Right lobe of liver (tissue), 6 donors: ENCODE data around the gene MKNK1. TPM values are rescaled to one million over a fixed set of nuclear protein-coding genes. Genes with fewer than 3 reads are reported as not detected.

Experiments used
- ATAC-seq, 4 donors: fragments of 200-7000 bp; cut with Tn5 transposase; one replicate each; pipeline ENCODE4 v1.9.1; 2020; ENCODE audit warnings: mild to moderate bottlenecking in 4 of 4, moderate library complexity in 4 of 4
- DNase-seq, 3 donors: peaks; one replicate each; pipeline ENCODE4 v3.0.0-alpha.2; 2020
- H3K27ac ChIP-seq, 3 donors: fragments of 200-600 bp; one replicate each; pipeline ENCODE4 v1.8.0; 2022
- H3K27me3 ChIP-seq, 2 donors: fragments of 200-600 bp; one replicate each; pipeline ENCODE4 v1.8.0; 2022
- H3K36me3 ChIP-seq, 4 donors: fragments of 200-600 bp; sonication (generic) in 1 of 4; one replicate each; pipeline versions ENCODE4 v1.5.1 to v1.8.0; 2017 to 2022; ENCODE audit warnings: control low read depth in 1 of 4
- H3K4me1 ChIP-seq, 4 donors: fragments of 200-600 bp; sonication (generic) in 1 of 4; one replicate each; pipeline versions ENCODE4 v1.5.1 to v1.8.0; 2017 to 2022; ENCODE audit warnings: control low read depth in 1 of 4
- H3K4me3 ChIP-seq, 3 donors: fragments of 200-600 bp; one replicate each; pipeline ENCODE4 v1.8.0; 2022
- H3K9me3 ChIP-seq, 4 donors: fragments of 200-600 bp; sonication (generic) in 1 of 4; one replicate each; pipeline versions ENCODE4 v1.5.1 to v1.8.0; 2017 to 2022; ENCODE audit warnings: control low read depth in 1 of 4
- POLR2A ChIP-seq: fragments of 450-650 bp; IDR thresholded peaks from one replicate; pipeline ENCODE4 v1.6.1; 2017; ENCODE audit warnings: antibody characterized with exemption, mild to moderate bottlenecking
- WGBS: methylation state at CpG from one replicate; pipeline ENCODE4 v1.1.6; 2018; ENCODE audit warnings: low coverage, low lambda C conversion rate; ENCODE audit not compliant: insufficient coverage; ENCODE audit errors: missing lambda C conversion rate; 5-methylcytosine and 5-hydroxymethylcytosine counted together
- intact Hi-C, 2 donors: fragments of 100-400 bp; cut with DNase I; formaldehyde crosslinking; loops; one replicate each; pipeline versions ENCODE4 v1.11.2 to v1.14.1; 2022
- total RNA-seq, 6 experiments: library from RNA; depleted of rRNA in 2 of 6; stranded (reverse); fragments of >200 nt in 2 of 6; fragmentation: NEBNext Ultra II Directional in 3 of 6; extraction: Animal tissue kit (Norgen Biotek cat#: 25700) in 3 of 6; gene quantifications; one replicate each; pipeline versions ENCODE4 v1.1.0 to v1.2.4, GENCODE V29; 2016 to 2023
- TF ChIP-seq, protein P1 (sequence below), 4 donors: fragments of 200-600 bp in 3 of 4; fragments of 450-650 bp in 1 of 4; IDR thresholded peaks; one replicate each; pipeline versions ENCODE4 v1.5.1 to v1.8.0; 2016 to 2022; ENCODE audit warnings: antibody characterized with exemption in 4 of 4, mild to moderate bottlenecking in 2 of 4
- donor health status: DM: no; HTN: yes; CAD: no.
- donor health status: DM: no; HTN: no; CAD: no.
- donor health status: DM: no; HTN: no; CAD: no.
- donor health status: DM: no; HTN: yes; CAD: no.
- donor health status: DM: no; HTN: yes; CAD: no.

The MKNK1 gene
- total RNA-seq, 6 experiments from 2014 or later: 17.5 to 27.2 (median 20.8) TPM

- intact Hi-C loops: no loop called here
- Histone ChIP-seq H3K9me3 (no peaks in the 10 kb centered on the region), H3K4me3 (no peak overlapping the region), H3K4me1 (no peaks in the 10 kb centered on the region), H3K36me3 (peaks cover 0 to 30% (median 13%) of the 10 kb centered on the region in 4 donors), H3K27me3 (no peaks in the 10 kb centered on the region), H3K27ac (peak overlapping the region in 1 of 3 donors; percentile 0)
- TF ChIP-seq, protein P1, sequence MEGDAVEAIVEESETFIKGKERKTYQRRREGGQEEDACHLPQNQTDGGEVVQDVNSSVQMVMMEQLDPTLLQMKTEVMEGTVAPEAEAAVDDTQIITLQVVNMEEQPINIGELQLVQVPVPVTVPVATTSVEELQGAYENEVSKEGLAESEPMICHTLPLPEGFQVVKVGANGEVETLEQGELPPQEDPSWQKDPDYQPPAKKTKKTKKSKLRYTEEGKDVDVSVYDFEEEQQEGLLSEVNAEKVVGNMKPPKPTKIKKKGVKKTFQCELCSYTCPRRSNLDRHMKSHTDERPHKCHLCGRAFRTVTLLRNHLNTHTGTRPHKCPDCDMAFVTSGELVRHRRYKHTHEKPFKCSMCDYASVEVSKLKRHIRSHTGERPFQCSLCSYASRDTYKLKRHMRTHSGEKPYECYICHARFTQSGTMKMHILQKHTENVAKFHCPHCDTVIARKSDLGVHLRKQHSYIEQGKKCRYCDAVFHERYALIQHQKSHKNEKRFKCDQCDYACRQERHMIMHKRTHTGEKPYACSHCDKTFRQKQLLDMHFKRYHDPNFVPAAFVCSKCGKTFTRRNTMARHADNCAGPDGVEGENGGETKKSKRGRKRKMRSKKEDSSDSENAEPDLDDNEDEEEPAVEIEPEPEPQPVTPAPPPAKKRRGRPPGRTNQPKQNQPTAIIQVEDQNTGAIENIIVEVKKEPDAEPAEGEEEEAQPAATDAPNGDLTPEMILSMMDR (IDR thresholded peaks at IDR 0.05): no peak
- TF ChIP-seq POLR2A: no peak
- DNase-seq (no peak), ATAC-seq (no peak)
- 100% methylated on average over 1 of the region's 1 CpG for WGBS
These were observed 8.0 kb downstream of the MKNK1 start for GRCh38 chr1:46596036-46596435.

DNA sequence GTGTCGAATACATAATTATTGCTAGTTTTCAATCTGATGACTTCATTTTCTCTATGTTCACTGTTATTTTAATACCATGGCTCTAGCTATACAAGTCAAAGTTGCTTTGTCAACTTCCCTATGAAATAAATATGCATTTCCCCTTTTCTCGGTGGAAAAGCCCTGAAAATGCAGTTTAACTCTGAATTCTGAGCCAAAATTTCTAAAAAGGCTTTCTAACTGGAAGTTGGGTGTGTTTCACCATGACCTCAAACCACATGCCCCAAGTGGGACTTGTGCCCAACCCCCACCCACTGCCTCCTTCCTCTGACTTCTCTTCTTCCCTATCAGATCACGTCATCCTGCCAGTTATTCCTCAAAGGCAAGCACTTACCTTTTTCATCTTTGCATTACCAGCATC, 8.9 kb downstream of the MKNK1 start:
- TF ChIP-seq POLR2A: no peak
- TF ChIP-seq, protein P1 (IDR thresholded peaks at IDR 0.05): no peak
- DNase-seq (peak in 2 of 3 donors; percentile 57 to 66), ATAC-seq (peak; percentile 45 to 65 (median 54))
- intact Hi-C loops: no loop called here
- Histone ChIP-seq H3K27ac (peak overlapping the region in 1 of 3 donors; percentile 29), H3K27me3 (no peaks in the 10 kb centered on the region), H3K4me3 (no peak overlapping the region), H3K4me1 (no peaks in the 10 kb centered on the region), H3K9me3 (no peaks in the 10 kb centered on the region), H3K36me3 (peaks cover 0 to 39% (median 17%) of the 10 kb centered on the region in 4 donors)
- 45% methylated on average over 3 of the region's 3 CpGs for WGBS

GRCh38 chr1:46594063-46594462, 10.0 kb downstream of the MKNK1 start:
- ATAC-seq (peak in 2 of 4 donors; percentile 28 to 59), DNase-seq (no peak)
- no peak for TF ChIP-seq POLR2A
- TF ChIP-seq, protein P1 (IDR thresholded peaks at IDR 0.05): no peak
- WGBS: 76% methylated on average over 5 of the region's 5 CpGs
- H3K4me1 ChIP-seq: no peaks in the 10 kb centered on the region
- H3K27ac ChIP-seq: peak overlapping the region in 1 of 3 donors; percentile 56
- intact Hi-C loops: no loop called here
- no peak overlapping the region for H3K4me3 ChIP-seq
- H3K9me3 ChIP-seq: no peaks in the 10 kb centered on the region
- no peaks in the 10 kb centered on the region for H3K27me3 ChIP-seq
- peaks cover 0 to 50% (median 17%) of the 10 kb centered on the region in 4 donors for H3K36me3 ChIP-seq

DNA sequence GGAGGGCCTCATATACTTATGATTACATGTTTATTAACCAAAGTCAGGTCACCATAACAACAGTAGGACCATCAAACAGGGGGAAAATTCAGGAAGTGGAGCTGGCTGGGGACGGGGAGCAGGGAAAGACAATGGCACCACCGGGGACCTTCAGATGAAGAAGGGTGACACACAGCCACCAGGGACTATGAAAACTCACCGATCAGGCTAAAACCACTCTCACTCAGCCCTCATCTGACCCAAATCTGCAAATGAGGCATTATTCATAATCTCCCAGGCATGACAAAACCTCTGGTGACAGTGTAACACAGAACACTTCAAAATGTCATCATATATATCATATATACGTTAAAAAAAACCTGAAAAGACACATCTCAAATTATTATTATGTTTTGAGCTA, 11.2 kb downstream of the MKNK1 start:
- no peak for DNase-seq

More for the DNA sequence above, 11.2 kb downstream of the MKNK1 start:
- ATAC-seq: no peak
- intact Hi-C loops: no loop called here
- WGBS: 73% methylated on average over 4 of the region's 4 CpGs
- no peak for TF ChIP-seq POLR2A
- TF ChIP-seq, protein P1 (IDR thresholded peaks at IDR 0.05): no peak
- no peak overlapping the region for H3K4me3 ChIP-seq
- no peaks in the 10 kb centered on the region for H3K4me1 ChIP-seq
- H3K27ac ChIP-seq: no peak overlapping the region
- H3K36me3 ChIP-seq: peaks cover 0 to 54% (median 17%) of the 10 kb centered on the region in 4 donors
- H3K27me3 ChIP-seq: no peaks in the 10 kb centered on the region
- H3K9me3 ChIP-seq: no peaks in the 10 kb centered on the region
